GM08714 (cell line): ENCODE measurements around the gene UBE2E2.

Source experiments
- H3K4me3 ChIP-seq: fragments of 200-500 bp; sonication (Bioruptor generic); 2 replicates; pipeline ENCODE4 v1.5.1; 2014; ENCODE audit warnings: mild to moderate bottlenecking, low read length, inconsistent platforms
- ZNF274 ChIP-seq: IDR thresholded peaks from 2 replicates; pipeline ENCODE4 v1.6.1; 2012; ENCODE audit warnings: mild to moderate bottlenecking, low read depth, low read length

Gene UBE2E2

DNA sequence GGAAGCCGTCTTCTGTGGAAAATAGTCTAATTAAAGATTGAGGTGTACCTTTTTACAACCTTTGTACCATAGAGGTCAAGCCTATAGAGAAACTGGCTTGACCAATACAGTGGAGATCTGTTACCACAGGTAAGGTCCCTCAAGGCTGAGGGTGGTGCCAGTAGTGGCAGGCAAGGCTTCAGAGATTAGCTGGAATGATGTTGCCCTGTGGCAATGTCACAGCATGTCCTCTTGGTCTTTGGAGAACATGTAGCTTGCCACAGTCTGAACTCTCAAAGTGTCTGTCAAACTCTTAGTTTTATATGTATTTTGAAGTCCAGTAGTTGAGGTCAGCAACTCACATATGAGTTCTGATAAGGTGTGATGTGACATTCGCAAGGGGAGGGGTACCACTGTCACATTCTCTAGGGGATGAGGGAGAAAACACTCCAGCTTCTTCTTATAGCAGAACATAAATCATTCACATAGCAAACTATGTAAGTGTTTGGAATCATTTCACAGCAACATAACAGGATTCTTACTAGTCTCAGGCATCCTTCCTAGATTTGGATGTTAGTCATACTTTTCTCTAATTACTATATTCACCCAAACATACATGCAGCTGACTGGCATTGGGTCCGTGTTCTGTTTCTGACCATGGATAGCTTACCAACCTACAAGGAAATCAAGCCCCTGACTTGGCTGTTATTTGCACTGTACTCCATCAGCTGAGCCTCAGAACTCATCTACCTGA is 173.6 kb downstream of the UBE2E2 start:
- no peak for TF ChIP-seq ZNF274
- H3K4me3 ChIP-seq = no peak overlapping the region

DNA sequence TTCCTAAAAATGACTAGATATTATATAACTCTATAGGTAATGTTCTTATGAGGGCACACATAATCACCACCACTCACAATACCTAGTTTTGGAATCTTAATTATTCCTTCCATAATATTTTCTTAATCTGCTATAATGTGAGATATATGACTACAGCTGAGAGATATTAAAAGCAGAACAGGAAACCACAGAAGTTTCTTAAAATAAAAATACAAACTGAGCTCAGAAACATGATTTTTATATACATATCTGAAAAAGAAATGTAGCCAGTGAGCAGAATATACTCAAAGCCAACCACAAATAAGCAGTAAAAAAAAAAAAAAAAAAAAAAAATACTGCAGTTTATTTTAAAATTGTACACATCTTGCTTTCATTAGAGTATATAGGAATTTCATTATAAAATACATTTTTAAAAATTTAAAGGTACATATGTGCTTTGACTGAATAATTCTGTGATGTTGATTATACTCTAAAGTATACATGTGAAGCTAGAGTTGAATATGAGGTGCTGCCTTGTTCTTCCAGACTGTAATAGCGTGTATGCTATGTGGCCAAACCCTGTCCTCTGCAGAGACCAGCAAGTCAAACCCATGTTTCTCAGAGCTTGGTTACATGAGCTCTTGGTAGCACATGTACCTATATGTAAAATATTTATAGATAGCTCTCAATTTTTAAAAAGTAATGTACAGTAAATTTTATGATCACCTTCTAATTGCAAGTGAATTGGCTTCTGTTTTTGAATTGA is 175.0 kb downstream of the UBE2E2 start:
- no peak overlapping the region for H3K4me3 ChIP-seq
- no peak for TF ChIP-seq ZNF274

DNA sequence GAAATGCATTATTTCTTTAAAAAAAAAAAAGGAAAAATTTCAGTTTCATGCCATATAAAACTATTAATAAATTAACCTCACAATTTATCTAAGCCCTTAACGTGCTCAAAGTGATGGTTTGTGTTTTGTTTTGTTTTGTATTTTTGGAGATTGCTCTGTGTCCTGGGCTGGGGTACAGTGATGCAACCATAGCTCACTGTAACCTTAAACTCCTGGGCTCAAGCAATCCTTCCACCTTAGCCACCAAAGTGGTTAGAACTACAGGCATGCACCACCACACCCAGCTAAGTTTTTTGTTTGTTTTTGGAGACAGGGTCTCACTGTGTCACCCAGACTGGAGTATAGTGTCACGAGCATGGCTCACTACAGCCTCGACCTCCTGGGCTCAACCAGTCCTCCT is 180.7 kb downstream of the UBE2E2 start:
- no peak for TF ChIP-seq ZNF274
- no peak overlapping the region for H3K4me3 ChIP-seq

DNA sequence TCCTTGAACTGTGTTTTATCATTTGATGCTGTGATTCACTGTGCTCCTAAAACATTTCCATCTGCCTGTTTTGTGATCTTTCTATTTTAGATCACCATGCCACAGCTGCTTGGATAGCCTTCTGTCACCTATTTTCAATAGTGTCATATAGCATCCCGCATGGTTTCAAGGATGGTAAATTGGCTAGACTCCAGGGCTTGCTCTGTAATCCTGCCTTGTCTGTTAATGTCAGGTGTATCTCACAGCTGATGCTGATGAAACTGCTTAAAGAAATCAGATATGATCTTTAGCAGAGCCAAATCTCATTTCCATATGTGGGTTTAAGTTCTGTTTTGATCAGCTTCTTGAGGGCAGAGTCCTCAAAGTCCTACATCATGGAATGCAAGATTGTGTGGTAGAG is 182.2 kb downstream of the UBE2E2 start:
- no peak for TF ChIP-seq ZNF274

DNA sequence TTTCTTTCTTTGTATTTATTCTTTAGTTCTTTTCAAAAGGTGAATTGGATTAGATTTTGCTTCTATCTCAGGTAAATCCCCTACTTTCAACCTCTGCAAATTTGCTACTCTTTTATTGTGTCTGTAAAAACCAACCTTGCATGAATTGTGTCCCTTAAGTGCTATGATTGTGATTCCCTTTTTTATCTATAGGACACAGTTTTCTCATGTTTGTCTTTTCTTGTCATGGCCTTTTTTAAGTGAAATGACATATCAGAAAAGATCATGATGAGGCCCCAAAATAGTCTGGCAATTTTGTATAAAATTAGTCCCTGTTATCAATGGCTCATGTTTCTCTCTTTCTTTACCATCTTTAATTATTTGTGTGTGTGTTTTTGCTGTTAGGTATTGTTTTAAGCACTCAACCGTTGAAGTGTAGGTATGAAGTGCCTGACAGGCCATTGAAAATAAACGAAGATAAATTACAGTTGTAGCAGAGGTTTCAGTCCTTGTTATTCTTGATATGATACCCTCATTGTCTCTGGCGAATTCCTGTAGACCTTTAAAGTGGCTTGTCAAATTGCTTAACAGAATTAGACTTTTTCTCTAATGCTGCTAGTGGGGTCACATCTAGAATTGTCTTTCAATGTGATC is 184.3 kb downstream of the UBE2E2 start:
- no peak for TF ChIP-seq ZNF274
- H3K4me3 ChIP-seq = no peak overlapping the region

More for the DNA sequence above, 182.2 kb downstream of the UBE2E2 start:
- no peak overlapping the region for H3K4me3 ChIP-seq

DNA sequence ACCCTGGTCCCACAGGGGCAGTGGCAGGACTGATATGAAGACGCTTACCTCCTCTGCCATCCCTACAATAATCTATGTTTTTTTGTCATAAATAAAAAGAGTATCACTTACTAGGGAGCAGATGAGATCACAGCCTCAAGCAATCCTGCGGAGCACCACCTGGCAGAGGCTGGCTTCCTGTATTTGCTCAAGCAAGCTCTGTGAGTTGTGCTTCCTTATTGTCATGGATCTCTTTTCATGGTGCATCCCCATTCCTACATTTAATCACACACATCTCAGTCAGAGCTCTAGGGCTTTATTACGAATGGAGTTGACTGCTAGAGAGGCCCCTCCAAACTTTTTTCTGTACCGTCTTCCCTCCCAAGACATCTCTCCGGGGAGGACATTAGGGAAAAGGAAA is 186.0 kb downstream of the UBE2E2 start:
- peak overlapping the region; percentile 19; the same call in 1 of the 2 replicates for H3K4me3 ChIP-seq
- no peak for TF ChIP-seq ZNF274

DNA sequence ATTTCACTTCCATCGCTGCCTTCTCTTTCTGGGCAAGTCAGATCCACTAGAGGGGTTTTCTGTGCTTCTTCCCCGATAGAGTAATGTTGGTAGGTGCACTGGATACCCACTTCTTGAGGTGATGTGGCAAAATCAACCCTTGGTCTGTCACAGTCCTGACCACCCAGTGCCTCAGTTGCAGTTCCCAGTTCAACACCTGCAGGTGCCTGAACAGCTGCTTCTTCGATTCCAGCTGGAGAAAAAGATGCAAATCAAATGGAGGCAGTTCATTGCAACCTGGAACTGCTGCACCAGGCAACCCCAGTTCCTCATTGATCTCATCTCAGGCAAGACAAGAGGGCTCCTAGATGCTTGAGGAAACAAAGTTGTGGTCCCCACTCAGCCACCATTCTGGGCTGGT is 186.6 kb downstream of the UBE2E2 start:
- H3K4me3 ChIP-seq = peak overlapping the region; percentile 19; the same call in 1 of the 2 replicates
- no peak for TF ChIP-seq ZNF274

GRCh38 chr3:23390446-23390845 is 187.3 kb downstream of the UBE2E2 start:
- no peak for TF ChIP-seq ZNF274
- no peak overlapping the region for H3K4me3 ChIP-seq

DNA sequence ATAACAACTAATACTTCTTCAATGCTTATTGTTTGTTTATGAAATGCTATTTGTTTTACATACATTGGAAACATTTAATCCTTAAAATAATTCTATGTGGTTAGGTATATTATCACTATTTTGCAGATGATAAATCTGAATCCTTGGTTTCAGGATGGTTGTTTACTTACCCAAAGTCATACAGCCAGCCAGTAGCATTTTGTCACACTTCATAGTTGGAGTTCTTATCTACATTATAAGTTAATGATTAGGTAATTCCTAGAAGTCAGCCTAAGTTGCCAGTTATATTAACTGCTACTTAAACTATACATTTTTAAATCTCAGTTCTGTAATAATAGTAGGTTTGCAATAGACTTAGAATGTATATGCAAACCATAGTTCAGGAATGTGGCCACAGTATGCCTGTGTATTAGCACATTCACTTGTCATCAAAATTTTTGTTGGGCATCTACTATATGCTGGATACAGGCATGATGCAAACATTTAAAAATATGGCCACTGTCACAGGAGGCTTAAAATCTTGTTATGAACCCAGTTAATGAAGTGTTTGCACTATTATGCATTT is 187.9 kb downstream of the UBE2E2 start:
- TF ChIP-seq ZNF274 = no peak
- H3K4me3 ChIP-seq = no peak overlapping the region

DNA sequence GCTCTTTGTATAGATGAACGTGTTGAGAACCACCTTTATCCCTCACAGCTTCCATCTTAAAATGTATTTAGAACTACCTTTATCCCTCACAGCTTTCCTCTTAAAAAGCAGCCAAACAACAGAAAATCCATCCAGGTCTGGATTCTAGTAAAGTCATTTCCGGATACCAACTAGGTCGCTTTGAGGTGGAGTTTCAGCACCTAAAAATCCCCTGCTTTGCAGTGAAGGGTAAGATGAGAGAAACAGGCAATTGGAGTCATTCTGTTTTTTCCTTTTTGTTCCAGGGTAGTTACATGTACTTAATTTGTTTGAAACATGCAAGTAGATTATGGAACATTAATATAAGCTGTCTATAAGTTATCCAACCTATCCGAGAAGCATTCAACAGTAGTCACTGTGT is 192.0 kb downstream of the UBE2E2 start:
- no peak for TF ChIP-seq ZNF274
- no peak overlapping the region for H3K4me3 ChIP-seq

DNA sequence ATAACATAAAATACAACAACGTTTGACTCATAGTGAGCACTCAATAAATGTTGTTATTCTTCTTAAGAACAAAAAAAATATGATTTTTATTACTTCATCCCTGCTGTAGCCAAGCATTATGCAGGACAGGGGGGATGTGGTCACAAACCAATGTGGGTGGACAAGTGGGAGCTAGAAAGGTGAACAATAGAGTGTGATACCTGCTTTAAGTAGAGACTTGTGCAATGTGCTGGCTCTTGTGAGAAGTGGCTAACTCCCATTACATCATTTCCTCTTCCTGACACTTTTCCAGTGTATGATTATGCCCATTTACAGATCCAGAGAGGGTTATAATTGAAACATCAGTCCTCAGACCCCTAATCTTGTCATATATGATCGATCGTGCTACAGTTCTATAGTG is 193.6 kb downstream of the UBE2E2 start:
- TF ChIP-seq ZNF274 = no peak

DNA sequence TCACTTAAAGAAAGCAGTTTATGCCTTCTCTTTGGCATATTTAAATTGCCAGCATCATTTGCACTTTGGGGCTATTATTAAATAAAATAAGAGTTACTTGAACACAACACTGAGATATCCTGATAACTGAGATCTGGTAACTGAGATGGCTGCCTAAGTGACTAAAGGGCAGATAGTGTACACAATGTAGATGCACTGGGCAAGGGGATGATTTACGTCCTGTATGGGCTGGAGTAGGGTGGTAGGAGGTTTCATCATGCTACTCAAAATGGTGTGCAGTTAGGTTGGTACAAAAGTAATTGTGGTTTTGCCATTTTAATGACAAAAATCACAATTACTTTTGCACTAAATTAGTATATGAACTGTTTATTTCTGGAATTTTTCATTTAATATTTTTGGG is 196.1 kb downstream of the UBE2E2 start:
- TF ChIP-seq ZNF274 = no peak
- H3K4me3 ChIP-seq = no peak overlapping the region

More for the DNA sequence above, 193.6 kb downstream of the UBE2E2 start:
- H3K4me3 ChIP-seq = no peak overlapping the region

DNA sequence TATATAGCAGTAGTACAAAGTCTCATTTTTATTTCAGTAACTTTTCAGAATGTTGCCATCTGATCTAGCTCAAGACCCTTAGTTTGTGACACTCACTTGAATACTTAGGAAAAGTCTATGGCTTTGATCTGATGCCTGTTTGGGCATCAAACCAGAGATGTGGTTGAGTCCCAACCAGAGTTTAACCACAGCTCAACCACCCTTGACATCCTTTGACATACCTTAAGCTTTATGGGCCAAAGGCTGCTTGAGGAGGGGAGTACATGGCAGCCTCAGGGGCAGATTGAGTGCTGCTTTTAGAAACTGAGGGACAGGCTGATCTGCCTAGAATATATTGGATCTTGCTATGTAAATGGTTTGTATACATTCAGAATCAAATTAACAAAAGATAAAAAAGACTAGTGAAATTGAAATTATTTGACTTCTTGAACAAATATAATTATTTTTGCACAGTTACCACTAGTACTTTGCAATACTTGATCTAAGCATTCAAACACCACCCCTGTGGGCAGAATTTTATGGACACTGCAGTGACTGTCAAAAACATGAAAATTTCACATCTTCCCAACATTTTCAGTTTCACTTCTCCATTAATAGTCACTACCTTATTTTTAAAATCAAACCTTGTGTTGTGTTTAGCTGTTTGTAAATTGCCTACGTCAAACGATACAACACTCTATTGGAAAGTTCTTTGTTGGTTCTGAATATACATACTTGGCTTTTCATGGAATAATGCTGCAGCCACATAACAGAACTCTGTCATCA is 199.8 kb downstream of the UBE2E2 start:
- no peak overlapping the region for H3K4me3 ChIP-seq
- TF ChIP-seq ZNF274 = no peak

- H3K4me3 ChIP-seq = no peak overlapping the region
- TF ChIP-seq ZNF274 = no peak
These were observed 201.1 kb downstream of the UBE2E2 start for GRCh38 chr3:23404246-23404645.
